Mesenchymal stem cell (in vitro differentiated cells and primary cell): Measurements from ENCODE around the gene DYNLRB1.

Experiments used
- DNase-seq: peaks from one replicate; pipeline ENCODE4 v3.0.0-alpha.2; 2013
- H2AFZ ChIP-seq: one replicate; pipeline ENCODE4 v1.6.1; 2013; ENCODE audit warnings: low read depth, mild to moderate bottlenecking, control low read depth, inconsistent platforms, low read length, moderate library complexity
- H2AK5ac ChIP-seq: 2 replicates; pipeline ENCODE4 v1.6.1; 2013; ENCODE audit warnings: low read length, moderate library complexity, mild to moderate bottlenecking, inconsistent platforms; ENCODE audit not compliant: severe bottlenecking
- H2BK120ac ChIP-seq: one replicate; pipeline ENCODE4 v1.6.1; 2013; ENCODE audit warnings: low read depth, mild to moderate bottlenecking, inconsistent platforms, low read length, moderate library complexity
- H2BK12ac ChIP-seq, 2 experiments: one replicate each; pipeline ENCODE4 v1.6.1; 2013; ENCODE audit warnings: inconsistent platforms in 2 of 2, low read length in 2 of 2, mild to moderate bottlenecking in 2 of 2, moderate library complexity in 2 of 2, control low read depth in 1 of 2
- H2BK15ac ChIP-seq: one replicate; pipeline ENCODE4 v1.6.1; 2013; ENCODE audit warnings: mild to moderate bottlenecking, low read depth, inconsistent platforms; ENCODE audit not compliant: poor library complexity, severe bottlenecking
- H2BK5ac ChIP-seq: 2 replicates; pipeline ENCODE4 v1.6.1; 2013; ENCODE audit warnings: low read depth, mild to moderate bottlenecking, low read length, control low read depth, inconsistent platforms; ENCODE audit not compliant: poor library complexity, severe bottlenecking
- H3K14ac ChIP-seq, 2 experiments: one replicate each; pipeline ENCODE4 v1.6.1; 2013; ENCODE audit warnings: inconsistent platforms in 2 of 2, low read length in 2 of 2, control low read depth in 1 of 2, mild to moderate bottlenecking in 1 of 2, moderate library complexity in 1 of 2
- H3K18ac ChIP-seq, 2 experiments: one replicate each; pipeline ENCODE4 v1.6.1; 2013; ENCODE audit warnings: inconsistent platforms in 2 of 2, low read length in 2 of 2, control low read depth in 1 of 2, low read depth in 1 of 2, mild to moderate bottlenecking in 1 of 2
- H3K23ac ChIP-seq, 2 experiments: one replicate each; pipeline ENCODE4 v1.6.1; 2013; ENCODE audit warnings: inconsistent platforms in 2 of 2, low read length in 2 of 2, mild to moderate bottlenecking in 2 of 2, moderate library complexity in 2 of 2, control low read depth in 1 of 2
- H3K27ac ChIP-seq: 2 replicates; pipeline ENCODE4 v1.5.1; 2013; ENCODE audit warnings: mild to moderate bottlenecking, moderate library complexity, low read length, control low read depth, inconsistent platforms; ENCODE audit not compliant: poor library complexity, severe bottlenecking
- H3K27me3 ChIP-seq, 2 experiments: 2 replicates each; pipeline versions ENCODE4 v1.6.1 to v1.7.0; 2013; ENCODE audit warnings: low read length in 2 of 2, mild to moderate bottlenecking in 2 of 2, moderate library complexity in 2 of 2, control low read depth in 1 of 2, inconsistent platforms in 1 of 2; ENCODE audit not compliant: control insufficient read depth in 1 of 2, insufficient read depth in 1 of 2
- H3K36me3 ChIP-seq, 2 experiments: 2 replicates each; pipeline versions ENCODE4 v1.6.1 to v1.7.0; 2013; ENCODE audit warnings: low read length in 2 of 2, control low read depth in 1 of 2, inconsistent platforms in 1 of 2, low read depth in 1 of 2, mild to moderate bottlenecking in 1 of 2; ENCODE audit not compliant: insufficient read depth in 2 of 2, control insufficient read depth in 1 of 2
- H3K4ac ChIP-seq, 2 experiments: one replicate each; pipeline ENCODE4 v1.6.1; 2013; ENCODE audit warnings: inconsistent platforms in 2 of 2, low read length in 2 of 2, mild to moderate bottlenecking in 2 of 2, moderate library complexity in 2 of 2, control low read depth in 1 of 2, low read depth in 1 of 2
- H3K4me1 ChIP-seq: 2 replicates; pipeline ENCODE4 v1.6.1; 2013; ENCODE audit warnings: low read depth, low read length, control low read depth; ENCODE audit not compliant: control insufficient read depth, insufficient read depth
- H3K4me2 ChIP-seq: 2 replicates; pipeline ENCODE4 v1.6.1; 2013; ENCODE audit warnings: low read length, mild to moderate bottlenecking, inconsistent platforms; ENCODE audit not compliant: poor library complexity, severe bottlenecking
- H3K4me3 ChIP-seq, 2 experiments: 2 replicates each; pipeline versions ENCODE4 v1.5.1 to v1.7.0; 2013; ENCODE audit warnings: low read length in 2 of 2, mild to moderate bottlenecking in 2 of 2, control low read depth in 1 of 2, low read depth in 1 of 2; ENCODE audit not compliant: insufficient read depth in 1 of 2
- H3K79me1 ChIP-seq: replicated peaks from 2 replicates; pipeline ENCODE4 v1.6.1; 2013; ENCODE audit warnings: mild to moderate bottlenecking, control low read depth, low read length, inconsistent platforms; ENCODE audit not compliant: poor library complexity, severe bottlenecking
- H3K9ac ChIP-seq: 2 replicates; pipeline ENCODE4 v1.7.0; 2013; ENCODE audit warnings: mild to moderate bottlenecking, low read length, moderate library complexity
- H3K9me3 ChIP-seq: 2 replicates; pipeline ENCODE4 v1.7.0; 2013; ENCODE audit warnings: mild to moderate bottlenecking, low read length; ENCODE audit not compliant: control insufficient read depth
- H4K8ac ChIP-seq: one replicate; pipeline ENCODE4 v1.6.1; 2013; ENCODE audit warnings: inconsistent platforms, mild to moderate bottlenecking, low read length, moderate library complexity
- H4K91ac ChIP-seq: one replicate; pipeline ENCODE4 v1.6.1; 2013; ENCODE audit warnings: mild to moderate bottlenecking, low read length, inconsistent platforms
- WGBS: methylation state at CpG from one replicate; pipeline ENCODE4 v1.1.7; 2013; ENCODE audit warnings: mixed read lengths; 5-methylcytosine and 5-hydroxymethylcytosine counted together

Gene DYNLRB1

GRCh38 chr20:34525709-34526416, 9.6 kb downstream of the DYNLRB1 start:
- H3K4me3 ChIP-seq = peak overlapping the region in 1 of 2 experiments; percentile 29
- H2AFZ ChIP-seq = no peak overlapping the region
- peak overlapping the region; percentile 75 for H3K9ac ChIP-seq
- peaks cover 45 to 66% of the 10 kb centered on the region in 2 experiments for H3K36me3 ChIP-seq
- no peak overlapping the region for H4K8ac ChIP-seq
- H3K27ac ChIP-seq = peak overlapping the region; percentile 68
- H3K18ac ChIP-seq = peak overlapping the region; percentile 40 to 80
- H3K4me2 ChIP-seq = peak overlapping the region; percentile 38
- no peaks in the 10 kb centered on the region for H3K9me3 ChIP-seq
- peak overlapping the region; percentile 49 for H2AK5ac ChIP-seq
- H4K91ac ChIP-seq = peak overlapping the region; percentile 69
- 5% methylated on average over 13 of the region's 14 CpGs for WGBS
- H3K4ac ChIP-seq = peak overlapping the region in 1 of 2 experiments; percentile 47
- H3K27me3 ChIP-seq = no peaks in the 10 kb centered on the region
- no peak overlapping the region for H2BK15ac ChIP-seq
- H3K79me1 ChIP-seq = peaks cover 27% of the 10 kb centered on the region
- no peak overlapping the region for H3K14ac ChIP-seq
- no peak overlapping the region for H3K23ac ChIP-seq
- peak overlapping the region in 1 of 2 experiments; percentile 26 for H2BK12ac ChIP-seq
- DNase-seq = peak; percentile 98
- peaks cover 35% of the 10 kb centered on the region for H3K4me1 ChIP-seq
- no peak overlapping the region for H2BK120ac ChIP-seq
- H2BK5ac ChIP-seq = no peak overlapping the region

- Histone ChIP-seq H2BK120ac (no peak overlapping the region), H3K18ac (no peak overlapping the region), H3K36me3 (peaks cover 45 to 66% of the 10 kb centered on the region in 2 experiments), H2BK15ac (no peak overlapping the region), H3K4ac (no peak overlapping the region), H4K8ac (no peak overlapping the region), H4K91ac (no peak overlapping the region), H3K27ac (peak overlapping the region; percentile 68), H3K4me1 (peaks cover 35% of the 10 kb centered on the region), H2AK5ac (no peak overlapping the region), H3K23ac (no peak overlapping the region), H2BK12ac (no peak overlapping the region), H3K9me3 (no peaks in the 10 kb centered on the region), H3K27me3 (no peaks in the 10 kb centered on the region), H2AFZ (no peak overlapping the region), H3K14ac (no peak overlapping the region), H3K4me3 (peak overlapping the region in 1 of 2 experiments; percentile 29), H3K4me2 (no peak overlapping the region), H3K9ac (peak overlapping the region; percentile 75), H2BK5ac (no peak overlapping the region), H3K79me1 (peaks cover 31% of the 10 kb centered on the region)
- DNase-seq = peak; percentile 39
- 69% methylated on average over 2 of the region's 5 CpGs for WGBS
Observed at GRCh38 chr20:34526466-34526865, 10.2 kb downstream of the DYNLRB1 start.

DNA sequence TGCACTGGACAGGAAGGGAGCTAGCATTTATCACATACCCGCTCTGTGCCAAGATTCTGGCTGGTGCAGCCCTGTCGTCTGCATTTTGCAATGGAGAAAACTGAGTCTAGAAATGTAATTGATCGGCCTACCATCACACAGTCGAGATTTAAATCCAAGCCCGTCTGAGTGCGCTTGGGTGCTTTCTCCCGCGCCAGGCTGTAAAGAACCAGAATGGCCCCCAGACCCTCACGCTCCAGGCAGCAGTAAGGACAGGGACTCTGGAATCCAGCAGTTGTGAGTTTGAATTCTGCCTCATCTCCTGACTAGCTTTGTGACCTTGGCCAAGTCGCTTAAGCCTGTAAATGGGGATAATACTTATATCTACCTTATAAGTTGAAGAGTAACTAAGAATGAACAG, 10.8 kb downstream of the DYNLRB1 start:
- H3K23ac ChIP-seq = no peak overlapping the region
- H3K27me3 ChIP-seq = no peaks in the 10 kb centered on the region
- no peak overlapping the region for H3K14ac ChIP-seq
- peaks cover 36% of the 10 kb centered on the region for H3K79me1 ChIP-seq
- peak overlapping the region in 1 of 2 experiments; percentile 29 for H3K4me3 ChIP-seq
- peak overlapping the region; percentile 90 for H2AK5ac ChIP-seq
- H2BK5ac ChIP-seq = no peak overlapping the region
- WGBS = 95% methylated on average over 10 of the region's 10 CpGs
- no peak overlapping the region for H2AFZ ChIP-seq
- no peak overlapping the region for H3K4ac ChIP-seq
- H2BK120ac ChIP-seq = no peak overlapping the region
- no peak overlapping the region for H3K4me2 ChIP-seq
- no peak overlapping the region for H2BK12ac ChIP-seq
- peak overlapping the region; percentile 55 for H3K27ac ChIP-seq
- H3K9ac ChIP-seq = peak overlapping the region; percentile 75
- no peak overlapping the region for H2BK15ac ChIP-seq
- no peak overlapping the region for H3K18ac ChIP-seq
- H3K4me1 ChIP-seq = peaks cover 37% of the 10 kb centered on the region
- H3K9me3 ChIP-seq = no peaks in the 10 kb centered on the region
- H4K91ac ChIP-seq = no peak overlapping the region
- peaks cover 48 to 68% of the 10 kb centered on the region in 2 experiments for H3K36me3 ChIP-seq
- H4K8ac ChIP-seq = no peak overlapping the region
- DNase-seq = no peak

GRCh38 chr20:34528921-34529297, 12.7 kb downstream of the DYNLRB1 start:
- Histone ChIP-seq H2BK15ac (no peak overlapping the region), H2BK5ac (no peak overlapping the region), H3K36me3 (peaks cover 59 to 73% of the 10 kb centered on the region in 2 experiments), H3K23ac (no peak overlapping the region), H2AFZ (no peak overlapping the region), H3K9ac (no peak overlapping the region), H3K9me3 (no peaks in the 10 kb centered on the region), H3K14ac (no peak overlapping the region), H3K4me3 (no peak overlapping the region), H3K27me3 (no peaks in the 10 kb centered on the region), H4K8ac (no peak overlapping the region), H3K4ac (no peak overlapping the region), H3K4me1 (peaks cover 33% of the 10 kb centered on the region), H2AK5ac (peak overlapping the region; percentile 10), H3K4me2 (no peak overlapping the region), H3K79me1 (peaks cover 44% of the 10 kb centered on the region), H4K91ac (no peak overlapping the region), H2BK12ac (no peak overlapping the region), H3K27ac (no peak overlapping the region), H3K18ac (peak overlapping the region in 1 of 2 experiments; percentile 5), H2BK120ac (no peak overlapping the region)
- WGBS = 85% methylated on average over 5 of the region's 5 CpGs
- DNase-seq = no peak
